ENCODE data around the gene MYCBPAP. TPM values are rescaled to one million over a fixed set of nuclear protein-coding genes. Genes with fewer than 3 reads are reported as not detected.

The MYCBPAP gene
- polyA plus RNA-seq, 6 donors from 2014 or later, result 0.14 to 0.75 (median 0.47) TPM; not detected in 3

GRCh38 chr17:50578173-50578572, 69.9 kb downstream of the MYCBPAP start:
- Mint-ChIP-seq H3K4me1 (no peaks in the 10 kb centered on the region), H3K27ac (no peak overlapping the region), H3K36me3 (no peaks in the 10 kb centered on the region), H3K4me3 (no peak overlapping the region), H3K9me3 (no peaks in the 10 kb centered on the region), H3K27me3 (peaks cover 20 to 74% (median 66%) of the 10 kb centered on the region in 3 donors)
- DNase-seq (no peak), ATAC-seq (ENCODE audit: low read depth in 2 of 2) (no peak)

- Mint-ChIP-seq H3K9me3 (no peaks in the 10 kb centered on the region), H3K27ac (no peak overlapping the region), H3K27me3 (peaks cover 16 to 75% (median 70%) of the 10 kb centered on the region in 3 donors), H3K4me3 (no peak overlapping the region), H3K36me3 (no peaks in the 10 kb centered on the region), H3K4me1 (no peaks in the 10 kb centered on the region)
- ATAC-seq (ENCODE audit: low read depth in 2 of 2) (no peak), DNase-seq (no peak)
Observed at GRCh38 chr17:50579399-50579798, 71.2 kb downstream of the MYCBPAP start.

- H3K36me3 Mint-ChIP-seq, result no peaks in the 10 kb centered on the region
- no peaks in the 10 kb centered on the region for H3K9me3 Mint-ChIP-seq
- no peak for DNase-seq
- no peak overlapping the region for H3K4me3 Mint-ChIP-seq
- H3K4me1 Mint-ChIP-seq, result no peaks in the 10 kb centered on the region
- no peak overlapping the region for H3K27ac Mint-ChIP-seq
- H3K27me3 Mint-ChIP-seq, result peaks cover 16 to 74% (median 71%) of the 10 kb centered on the region in 3 donors
- no peak for ATAC-seq (ENCODE audit: low read depth in 2 of 2)
Observed at GRCh38 chr17:50580646-50581045, 72.4 kb downstream of the MYCBPAP start.

Other genes starting within 250 kb of the MYCBPAP start
- gene TMEM92, start 234.0 kb upstream of the MYCBPAP start, polyA plus RNA-seq (ENCODE audit: low read depth in 6 of 6), result not detected
- gene XYLT2, start 162.3 kb upstream of the MYCBPAP start, polyA plus RNA-seq (ENCODE audit: low read depth in 6 of 6), result 10 to 100 TPM in 2 of 6 donors, 1 to 10 TPM in 4; 5.7 to 14.0 (median 9.5) TPM
- 10 to 100 TPM; 46.6 to 62.9 (median 50.4) TPM for gene MRPL27, start 135.3 kb upstream of the MYCBPAP start, polyA plus RNA-seq (ENCODE audit: low read depth in 6 of 6)
- gene EME1, start 135.2 kb upstream of the MYCBPAP start, polyA plus RNA-seq (ENCODE audit: low read depth in 6 of 6), result under 1 TPM in 4 of 6 donors, not detected in 2; 0.36 to 0.87 (median 0.59) TPM
- 10 to 100 TPM; 15.4 to 29.2 (median 20.0) TPM for gene LRRC59, start 110.9 kb upstream of the MYCBPAP start, polyA plus RNA-seq (ENCODE audit: low read depth in 6 of 6)
- 1 to 10 TPM; 3.3 to 9.1 (median 5.2) TPM for gene ACSF2, start 82.2 kb upstream of the MYCBPAP start, polyA plus RNA-seq (ENCODE audit: low read depth in 6 of 6)
- gene CHAD, start 39.6 kb upstream of the MYCBPAP start, polyA plus RNA-seq (ENCODE audit: low read depth in 6 of 6), result under 1 TPM in 3 of 6 donors, not detected in 3; 0.14 to 0.24 (median 0.16) TPM
- gene RSAD1, start 29.6 kb upstream of the MYCBPAP start, polyA plus RNA-seq (ENCODE audit: low read depth in 6 of 6), result 10 to 100 TPM; 42.1 to 58.9 (median 51.0) TPM
- gene EPN3, start 24.3 kb downstream of the MYCBPAP start, polyA plus RNA-seq (ENCODE audit: low read depth in 6 of 6), result not detected
- 10 to 100 TPM in 4 of 6 donors, 1 to 10 TPM in 2; 8.2 to 17.0 (median 11.9) TPM for gene SPATA20, start 38.7 kb downstream of the MYCBPAP start, polyA plus RNA-seq (ENCODE audit: low read depth in 6 of 6)
- gene CACNA1G, start 52.3 kb downstream of the MYCBPAP start, polyA plus RNA-seq (ENCODE audit: low read depth in 6 of 6), result not detected
- gene ABCC3, start 126.4 kb downstream of the MYCBPAP start, polyA plus RNA-seq (ENCODE audit: low read depth in 6 of 6), result under 1 TPM in 4 of 6 donors, not detected in 2; 0.44 to 0.99 (median 0.76) TPM
- gene ANKRD40, start 199.5 kb downstream of the MYCBPAP start, polyA plus RNA-seq (ENCODE audit: low read depth in 6 of 6), result 1 to 10 TPM; 3.3 to 6.4 (median 4.6) TPM
- gene LUC7L3, start 211.2 kb downstream of the MYCBPAP start, polyA plus RNA-seq (ENCODE audit: low read depth in 6 of 6), result 100 to 1,000 TPM in 1 of 6 donors, 10 to 100 TPM in 5; 35.9 to 106 (median 54.9) TPM